Metanephros (tissue), 2 donors: Measurements from ENCODE around the gene NMD3. TPM values are rescaled to one million over a fixed set of nuclear protein-coding genes. Genes with fewer than 3 reads are reported as not detected.

Experiments
- small RNA-seq: library from RNA; depleted of rRNA; stranded (forward); fragments of <200 nt; gene quantifications from one replicate; pipeline ENCODE3, GENCODE V24; 2014; ENCODE audit warnings: low replicate concordance
- total RNA-seq: library from RNA; depleted of rRNA; stranded (reverse); fragments of >200 nt; gene quantifications from one replicate; pipeline ENCODE4 v1.2.3, GENCODE V29; 2014

Gene NMD3
- 52.3 TPM for total RNA-seq

DNA sequence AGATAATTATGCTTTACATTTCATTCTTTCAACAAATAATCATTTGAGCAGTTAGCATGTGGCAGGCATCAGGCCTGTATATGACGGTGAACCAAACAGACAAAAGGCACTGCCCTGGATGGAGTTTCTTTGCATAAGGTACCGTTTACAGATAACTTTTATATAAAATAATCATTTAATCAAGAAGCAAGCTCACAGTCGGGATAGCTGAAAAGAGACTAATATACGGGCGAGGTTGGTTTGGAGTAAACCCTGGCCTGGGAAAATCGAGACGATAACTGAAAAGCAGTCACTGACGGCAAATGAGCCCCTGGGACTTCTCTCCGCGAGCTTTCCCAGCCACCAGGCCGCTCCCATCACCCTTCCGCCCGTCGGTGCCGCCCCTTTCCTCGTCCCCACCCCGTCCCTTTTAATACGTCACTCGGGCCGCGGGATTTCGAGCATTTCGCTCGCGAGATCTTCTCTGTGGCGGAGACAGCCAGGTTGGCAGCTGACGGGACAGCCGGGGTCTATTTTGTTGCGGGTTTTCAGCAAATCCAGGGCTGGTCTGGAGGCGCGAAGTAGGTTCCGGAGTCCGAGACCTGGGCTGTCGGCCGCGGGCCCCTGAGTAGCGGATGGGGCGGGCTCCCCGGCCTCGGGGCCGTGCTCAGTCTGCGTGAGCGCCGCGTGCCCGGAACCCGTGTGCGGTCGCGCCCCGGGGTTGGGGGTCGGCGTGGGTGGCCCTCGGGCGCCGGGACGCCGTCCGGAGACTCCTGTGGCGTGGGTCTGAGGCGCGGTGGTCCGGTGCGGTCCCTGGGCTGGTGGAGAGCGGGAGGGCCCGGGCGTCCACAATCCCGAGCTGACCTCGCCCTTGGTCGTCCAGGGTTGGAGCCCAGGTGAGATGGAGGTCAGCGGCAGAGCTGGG, at the start of gene NMD3:
Gene NMD3, plus strand, starts transcription at position 462 of the 904 bp plus-strand sequence. CDS start 703 bp downstream, outside the sequence.

Small RNA genes lying within 50 kb of the gene (small RNA-seq; reads per million reads assigned to genes)
- not detected for gene AC108738.1

Other genes starting within 250 kb of the NMD3 start
- gene B3GALNT1, start 116.0 kb upstream of the NMD3 start, total RNA-seq: 38.1 TPM
- gene SPTSSB, start 150.2 kb downstream of the NMD3 start, total RNA-seq: 7.4 TPM